Hematopoietic multipotent progenitor cell treated with erythropoietin and hydrocortisone succinate and interleukin-3 and kit ligand, for 6 days (in vitro differentiated cells): Measurements from ENCODE around the gene WDR5.

ENCODE experiments used
- DNase-seq: peaks from one replicate; pipeline ENCODE4 v3.0.0-alpha.2; 2015

WDR5 gene

GRCh38 chr9:134174526-134175290 lies 38.8 kb downstream of the WDR5 start:
- DNase-seq, result no peak

- DNase-seq, result peak; percentile 36
Measured at GRCh38 chr9:134175291-134175807, 39.5 kb downstream of the WDR5 start.

DNA sequence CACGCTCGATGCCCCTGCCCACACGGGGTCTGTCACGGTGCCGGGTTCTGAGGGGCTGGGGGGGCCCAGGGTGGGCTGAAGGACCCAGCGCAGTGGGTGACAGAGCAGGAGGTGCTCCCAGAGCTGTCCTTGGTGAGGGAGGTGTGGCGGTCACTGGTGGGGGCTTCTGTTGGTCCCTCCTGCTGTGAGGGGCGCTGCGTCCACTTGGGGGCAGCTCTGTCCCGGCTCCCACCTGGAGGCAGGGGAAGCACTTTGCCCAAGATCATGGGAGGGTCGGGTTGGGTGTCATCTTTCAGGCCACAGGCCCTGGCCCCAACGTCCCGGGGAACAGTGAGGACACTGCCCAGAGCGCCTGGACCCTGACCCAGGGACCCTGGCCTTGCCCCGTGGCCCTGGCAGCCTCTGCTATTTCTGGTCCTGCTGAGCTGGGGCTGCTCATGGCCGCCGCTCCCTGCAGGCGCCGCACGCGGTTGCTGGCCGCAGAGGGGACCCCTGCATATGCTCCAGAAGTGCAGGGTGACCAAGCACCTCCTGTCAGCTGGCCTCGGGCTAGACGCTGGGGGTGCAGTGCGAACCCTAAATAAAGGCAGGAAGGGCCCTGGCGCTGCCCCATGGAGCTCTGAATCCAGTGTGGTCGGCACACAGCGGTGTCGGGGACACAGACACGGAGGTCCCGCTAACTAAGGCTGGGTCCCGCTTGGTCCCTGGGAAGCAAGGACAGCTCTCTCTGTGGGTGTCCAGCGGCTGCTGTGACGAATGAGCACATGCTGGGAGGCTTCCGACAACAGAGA lies 40.1 kb downstream of the WDR5 start:
- DNase-seq, result no peak

DNA sequence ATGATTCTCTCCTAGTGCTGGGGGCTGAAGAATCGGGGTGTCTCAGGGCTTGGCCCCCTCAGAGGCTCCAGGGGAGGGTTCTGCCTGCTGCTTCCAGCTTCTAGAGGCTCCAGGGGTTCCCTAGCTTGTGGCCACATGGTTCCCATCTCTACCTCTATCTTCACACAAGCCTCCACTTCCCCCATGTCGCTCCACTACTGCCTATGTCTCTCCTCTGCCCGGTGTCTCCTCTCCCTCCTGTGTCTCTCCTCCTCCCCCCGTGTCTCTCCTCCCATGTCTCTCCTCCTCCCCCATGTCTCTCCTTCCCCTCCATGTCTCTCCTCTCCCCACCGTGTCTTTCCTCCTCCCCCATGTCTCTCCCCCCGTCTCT lies 40.7 kb downstream of the WDR5 start:
- no peak for DNase-seq

- DNase-seq, result no peak
Measured at GRCh38 chr9:134177186-134177585, 41.3 kb downstream of the WDR5 start.

- DNase-seq, result no peak
Measured at GRCh38 chr9:134177624-134178393, 41.9 kb downstream of the WDR5 start.

DNA sequence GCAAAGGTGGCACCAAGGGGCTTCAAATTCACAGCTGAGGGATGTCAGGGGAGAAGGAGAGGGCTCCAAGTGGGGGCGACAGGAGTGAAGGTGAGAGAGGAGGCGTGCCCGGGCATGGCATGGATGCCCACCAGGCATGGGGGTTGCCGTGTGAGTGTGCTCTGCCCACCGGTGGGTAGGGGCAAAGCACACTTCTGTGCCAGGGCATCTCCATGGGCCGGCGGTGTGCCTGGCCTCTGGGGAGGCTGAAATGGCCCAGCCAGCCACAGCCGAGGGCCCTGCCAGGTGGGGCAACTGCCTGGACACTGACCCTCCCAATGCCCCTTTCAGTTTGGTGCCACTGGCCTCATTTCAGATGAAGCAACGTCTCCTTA lies 42.5 kb downstream of the WDR5 start:
- no peak for DNase-seq

- DNase-seq, result no peak
Measured at GRCh38 chr9:134178768-134179551, 43.1 kb downstream of the WDR5 start.

GRCh38 chr9:134179595-134179917 lies 43.7 kb downstream of the WDR5 start:
- DNase-seq, result no peak

- DNase-seq, result no peak
Measured at GRCh38 chr9:134179918-134180785, 44.3 kb downstream of the WDR5 start.

DNA sequence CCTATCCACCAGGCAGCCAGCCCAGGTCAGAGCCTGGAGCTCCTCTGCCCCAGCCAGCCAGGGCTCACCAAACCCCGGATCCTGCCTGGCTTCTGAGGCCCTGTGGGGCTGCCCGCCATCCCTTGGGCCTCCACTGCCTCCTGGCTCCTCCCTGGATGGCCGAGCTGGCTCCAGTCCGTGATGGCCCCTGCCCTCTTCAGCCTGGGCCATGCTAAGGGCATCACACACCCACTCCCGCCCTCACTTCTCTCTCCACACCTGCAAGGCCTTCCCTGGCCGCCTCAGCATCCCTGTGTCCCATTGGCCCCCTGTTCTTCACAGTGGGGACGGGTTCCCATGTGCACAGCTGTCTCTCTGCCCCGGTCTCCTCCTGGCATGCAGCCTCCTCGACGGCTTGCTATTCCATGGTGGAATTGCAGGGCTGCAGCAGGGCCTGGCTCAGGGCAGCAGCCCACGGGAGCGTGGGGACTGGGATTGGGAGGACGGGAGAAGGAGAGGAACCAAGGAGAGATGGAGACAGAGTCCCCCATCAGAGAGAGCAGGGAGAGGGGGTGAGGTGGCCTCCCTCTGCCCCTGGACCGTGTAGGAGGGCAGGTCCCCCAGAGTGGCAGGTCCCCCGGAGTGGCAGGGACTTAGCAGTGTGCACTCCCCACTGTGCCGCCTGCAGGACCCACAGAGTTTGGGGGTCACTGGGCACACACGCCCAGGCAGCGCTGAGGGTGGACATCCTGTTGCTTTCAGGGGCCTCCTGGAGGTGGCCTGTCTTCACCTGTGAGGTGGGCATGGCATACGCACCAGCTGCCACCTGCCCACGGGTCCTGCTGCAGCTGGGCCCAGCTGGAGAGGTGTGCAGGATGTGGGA lies 45.1 kb downstream of the WDR5 start:
- DNase-seq, result no peak

GRCh38 chr9:134181648-134182034 lies 45.8 kb downstream of the WDR5 start:
- DNase-seq, result no peak

GRCh38 chr9:134182554-134183085 lies 46.7 kb downstream of the WDR5 start:
- DNase-seq, result no peak

DNA sequence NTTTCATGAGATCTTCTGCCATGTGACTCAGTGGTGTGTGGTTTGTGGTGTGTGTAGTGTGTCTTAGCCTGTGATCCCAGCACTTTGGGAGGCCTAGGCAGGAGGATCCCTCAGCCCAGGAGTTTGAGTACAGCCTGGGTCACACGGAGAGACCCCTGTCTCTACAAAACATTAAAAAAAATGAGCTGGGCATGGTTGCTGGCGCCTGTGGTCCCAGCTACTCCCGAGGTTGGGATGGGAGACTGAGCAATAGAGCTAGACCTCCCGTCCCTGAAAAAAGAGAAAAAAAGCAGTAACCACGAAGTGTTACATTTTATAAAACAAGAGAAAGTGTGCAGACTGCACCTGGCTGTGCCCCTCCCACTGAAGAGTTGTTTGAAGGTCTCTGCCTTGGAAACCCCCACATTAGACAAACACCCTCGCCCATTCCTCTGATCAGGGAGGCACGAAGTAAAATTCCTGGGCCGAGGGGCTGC lies 49.7 kb downstream of the WDR5 start:
- no peak for DNase-seq

DNA sequence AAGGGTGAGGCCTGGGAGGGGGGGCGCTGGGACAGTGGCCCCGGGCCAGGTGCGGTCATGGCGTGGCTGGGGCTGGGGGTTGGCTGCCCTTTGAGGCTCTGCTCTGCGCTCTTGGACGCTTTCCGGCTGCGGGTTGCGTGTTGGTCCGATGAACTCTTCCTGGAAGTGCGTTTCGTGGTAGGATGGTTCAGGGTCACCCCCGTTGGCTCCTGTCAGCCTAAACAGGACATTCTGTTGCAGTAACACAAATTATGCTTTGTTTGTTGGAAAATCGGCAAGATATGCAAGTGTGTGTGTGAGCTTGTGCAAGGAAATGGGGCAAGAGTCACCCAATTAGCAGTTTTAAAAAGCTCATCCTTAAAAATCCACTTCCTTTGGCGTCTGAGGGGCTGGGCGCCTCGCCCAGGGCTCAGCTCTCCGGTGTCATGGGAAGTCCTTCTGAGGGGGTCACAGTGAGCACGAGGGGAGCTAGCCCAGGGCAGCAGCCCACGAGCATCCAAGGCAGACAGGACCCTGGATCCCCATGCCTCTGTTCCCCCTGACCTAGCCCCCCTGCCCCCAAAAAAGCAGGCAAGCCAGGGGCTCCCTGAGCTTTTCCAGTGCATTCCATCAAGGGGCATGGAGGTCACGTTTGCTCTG lies 50.7 kb downstream of the WDR5 start:
- DNase-seq, result no peak

DNA sequence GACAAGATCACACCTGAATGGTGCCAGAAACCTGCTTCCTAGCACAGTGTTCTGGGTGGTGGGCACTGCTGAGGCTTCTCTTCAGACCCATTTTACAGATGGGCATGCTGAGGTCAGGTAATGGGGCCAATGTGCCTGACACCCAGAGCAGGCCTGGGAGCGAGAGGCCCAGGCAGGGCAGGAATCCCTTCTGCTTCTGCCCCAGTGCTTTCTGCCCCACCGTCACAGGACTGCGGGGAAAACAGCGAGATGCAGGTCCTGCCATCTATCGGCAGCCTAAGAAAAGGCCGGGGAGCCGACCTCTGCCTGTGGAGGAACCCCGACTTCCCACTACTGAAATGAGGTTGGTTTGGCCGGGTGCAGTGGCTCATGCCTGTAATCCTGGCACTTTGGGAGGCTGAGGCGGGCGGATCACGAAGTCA lies 51.2 kb downstream of the WDR5 start:
- DNase-seq, result no peak

DNA sequence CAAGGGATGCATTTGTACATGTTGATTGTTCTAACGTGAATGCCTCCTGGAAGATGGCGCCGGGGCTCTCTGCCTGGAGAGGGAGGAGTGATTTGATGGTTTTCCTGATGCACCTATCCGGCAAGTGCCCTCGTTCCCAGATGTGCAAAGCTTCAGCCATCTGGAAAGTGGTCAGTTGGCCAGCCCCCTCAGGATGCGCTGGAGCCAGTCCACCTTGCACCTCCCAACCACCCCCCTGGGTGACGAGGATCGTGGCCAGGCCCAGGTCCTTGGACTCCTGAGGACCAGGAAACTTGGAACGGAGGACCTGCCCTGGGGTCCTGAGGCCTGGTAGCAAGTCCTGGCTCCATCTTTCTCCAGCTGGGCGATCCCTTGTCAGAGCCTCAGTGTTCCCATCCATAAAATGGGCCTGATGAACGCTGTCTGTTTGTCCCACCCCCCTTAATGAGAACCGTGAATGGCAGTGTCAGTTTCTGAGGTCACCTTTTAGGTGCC lies 52.1 kb downstream of the WDR5 start:
- DNase-seq, result no peak

- no peak for DNase-seq
Measured at GRCh38 chr9:134188386-134189144, 52.7 kb downstream of the WDR5 start.

DNA sequence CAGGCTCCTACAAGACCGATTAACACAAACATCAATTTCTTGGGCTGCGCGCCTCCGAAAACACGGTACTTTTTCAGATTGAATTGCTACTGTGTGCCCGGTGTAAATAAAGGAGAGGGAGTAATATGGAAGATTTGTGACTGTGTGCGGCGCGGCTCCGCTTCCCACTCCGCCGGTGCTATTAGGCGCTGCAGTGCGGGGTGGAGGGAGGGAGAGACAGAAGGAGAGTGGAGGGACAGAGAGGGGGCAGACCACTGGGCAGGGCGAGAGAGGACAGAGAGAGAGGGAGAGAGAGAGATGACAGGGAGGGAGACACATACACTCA lies 53.2 kb downstream of the WDR5 start:
- no peak for DNase-seq
